Effector memory CD8-positive, alpha-beta T cell (primary cell): ENCODE measurements around the gene UBAC1.

Experiments
- ATAC-seq: fragments of 150-1000 bp; cut with Tn5 transposase; replicated peaks from 2 replicates; pipeline ENCODE4 v1.10.0; 2021; ENCODE audit warnings: mild to moderate bottlenecking, moderate library complexity
- DNase-seq, 3 experiments: peaks; one replicate each; pipeline ENCODE4 v3.0.0; 2021
- H3K27ac Mint-ChIP-seq, 2 donors: one replicate each; pipeline ENCODE4 v1.8.0; 2022; ENCODE audit warnings: mild to moderate bottlenecking in 2 of 2, mixed read lengths in 2 of 2, moderate library complexity in 2 of 2
- H3K27me3 Mint-ChIP-seq, 2 donors: one replicate each; pipeline ENCODE4 v1.8.0; 2022; ENCODE audit warnings: mixed read lengths in 2 of 2
- H3K36me3 Mint-ChIP-seq: one replicate; pipeline ENCODE4 v1.8.0; 2022; ENCODE audit warnings: mild to moderate bottlenecking, moderate library complexity, mixed read lengths; ENCODE audit not compliant: insufficient read depth
- H3K4me1 Mint-ChIP-seq, 2 donors: one replicate each; pipeline ENCODE4 v1.8.0; 2022; ENCODE audit warnings: low read depth in 2 of 2, mixed read lengths in 2 of 2
- H3K4me3 Mint-ChIP-seq, 2 donors: one replicate each; pipeline ENCODE4 v1.8.0; 2022; ENCODE audit warnings: mild to moderate bottlenecking in 2 of 2, mixed read lengths in 2 of 2, moderate library complexity in 2 of 2
- H3K9me3 Mint-ChIP-seq, 2 donors: one replicate each; pipeline ENCODE4 v1.8.0; 2022; ENCODE audit warnings: mixed read lengths in 2 of 2

Gene UBAC1

DNA sequence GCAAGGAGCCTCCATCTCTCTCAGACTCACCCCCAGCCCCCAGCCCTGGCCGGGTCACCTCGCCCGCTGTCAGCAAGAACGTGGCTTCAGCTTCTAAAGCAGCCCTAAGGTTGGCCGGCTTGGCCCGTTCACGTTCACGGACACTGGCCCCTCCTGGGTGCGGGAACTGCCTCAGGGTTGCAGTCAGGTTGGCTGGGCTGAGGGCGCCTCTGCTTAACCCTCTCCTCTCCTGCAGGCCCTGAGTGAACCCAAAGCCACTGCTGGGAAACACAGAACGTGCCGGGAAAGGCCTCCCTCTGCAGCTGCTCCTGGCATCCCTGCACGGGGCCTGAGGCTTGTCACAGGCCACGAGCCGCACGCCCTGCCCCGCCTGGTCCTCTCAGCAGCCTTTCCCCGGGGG is 40.1 kb upstream of the UBAC1 start:
- Mint-ChIP-seq H3K4me1 (no peaks in the 10 kb centered on the region), H3K36me3 (peaks cover 6% of the 10 kb centered on the region), H3K27me3 (no peaks in the 10 kb centered on the region), H3K4me3 (no peak overlapping the region), H3K9me3 (no peaks in the 10 kb centered on the region), H3K27ac (no peak overlapping the region)
- ATAC-seq (no peak), DNase-seq (no peak)

GRCh38 chr9:135998410-135999071 is 37.4 kb upstream of the UBAC1 start:
- Mint-ChIP-seq H3K27ac (no peak overlapping the region), H3K36me3 (peaks cover 6% of the 10 kb centered on the region), H3K9me3 (no peaks in the 10 kb centered on the region), H3K4me1 (peaks cover 0 to 5% of the 10 kb centered on the region in 2 donors), H3K4me3 (no peak overlapping the region), H3K27me3 (no peaks in the 10 kb centered on the region)
- DNase-seq (no peak), ATAC-seq (no peak)

DNA sequence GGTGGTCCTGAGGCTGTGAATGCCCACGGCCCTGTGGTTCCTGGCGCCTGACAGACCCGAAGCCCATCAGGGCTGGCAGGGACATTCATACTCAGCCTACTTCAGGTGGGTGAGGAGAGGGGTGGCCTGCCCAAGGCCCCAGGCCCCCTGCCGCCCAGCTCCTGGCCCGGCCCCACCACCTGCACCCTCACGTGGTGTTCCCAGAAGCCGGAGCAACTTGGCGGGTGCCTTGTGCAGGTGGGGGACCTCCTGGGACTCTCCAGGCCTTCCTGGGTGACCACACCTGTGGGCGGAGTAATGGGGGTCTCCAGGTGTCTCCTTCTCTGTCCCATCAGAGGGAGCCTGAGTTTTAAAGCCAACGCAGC is 36.8 kb upstream of the UBAC1 start:
- H3K27ac Mint-ChIP-seq = peak overlapping the region in 1 of 2 donors; percentile 53
- no peak for ATAC-seq
- H3K27me3 Mint-ChIP-seq = no peaks in the 10 kb centered on the region
- no peak for DNase-seq
- no peak overlapping the region for H3K4me3 Mint-ChIP-seq
- H3K36me3 Mint-ChIP-seq = peaks cover 6% of the 10 kb centered on the region
- H3K9me3 Mint-ChIP-seq = no peaks in the 10 kb centered on the region
- H3K4me1 Mint-ChIP-seq = peaks cover 0 to 5% of the 10 kb centered on the region in 2 donors

- Mint-ChIP-seq H3K4me3 (no peak overlapping the region), H3K27me3 (no peaks in the 10 kb centered on the region), H3K27ac (peak overlapping the region in 1 of 2 donors; percentile 53), H3K9me3 (no peaks in the 10 kb centered on the region), H3K4me1 (peaks cover 0 to 10% of the 10 kb centered on the region in 2 donors), H3K36me3 (peaks cover 6% of the 10 kb centered on the region)
- ATAC-seq (no peak), DNase-seq (no peak)
These were observed 36.2 kb upstream of the UBAC1 start for GRCh38 chr9:135997090-135998015.

DNA sequence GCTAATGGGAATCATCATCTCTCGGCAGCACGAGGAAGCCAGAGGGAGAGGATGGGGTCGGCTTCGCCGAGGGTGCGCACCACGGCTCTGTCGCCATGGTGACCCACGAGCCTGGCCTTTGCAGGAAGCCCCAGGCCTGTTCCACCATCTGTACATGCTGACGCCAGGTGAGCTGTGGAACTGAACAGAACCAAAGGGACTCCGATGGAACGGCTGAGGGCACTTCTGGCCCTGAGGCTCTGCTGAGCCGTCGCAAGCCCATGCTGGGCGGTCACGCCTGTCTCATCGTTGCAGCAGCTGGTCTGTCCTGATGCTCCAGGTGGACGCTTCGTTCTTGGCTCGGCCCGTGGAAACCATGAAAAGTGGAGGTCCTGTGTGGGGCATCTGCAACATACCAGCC is 34.6 kb upstream of the UBAC1 start:
- no peak overlapping the region for H3K27ac Mint-ChIP-seq
- H3K4me3 Mint-ChIP-seq = no peak overlapping the region
- peaks cover 0 to 18% of the 10 kb centered on the region in 2 donors for H3K4me1 Mint-ChIP-seq
- no peak for ATAC-seq
- no peaks in the 10 kb centered on the region for H3K27me3 Mint-ChIP-seq
- H3K9me3 Mint-ChIP-seq = no peaks in the 10 kb centered on the region
- DNase-seq = no peak
- H3K36me3 Mint-ChIP-seq = peaks cover 6% of the 10 kb centered on the region

- no peak for ATAC-seq
- Mint-ChIP-seq H3K27ac (no peak overlapping the region), H3K36me3 (peaks cover 6% of the 10 kb centered on the region), H3K9me3 (no peaks in the 10 kb centered on the region), H3K4me3 (peak overlapping the region in 1 of 2 donors; percentile 12), H3K4me1 (peaks cover 0 to 22% of the 10 kb centered on the region in 2 donors), H3K27me3 (no peaks in the 10 kb centered on the region)
- no peak for DNase-seq
These were observed 33.5 kb upstream of the UBAC1 start for GRCh38 chr9:135994501-135995192.

DNA sequence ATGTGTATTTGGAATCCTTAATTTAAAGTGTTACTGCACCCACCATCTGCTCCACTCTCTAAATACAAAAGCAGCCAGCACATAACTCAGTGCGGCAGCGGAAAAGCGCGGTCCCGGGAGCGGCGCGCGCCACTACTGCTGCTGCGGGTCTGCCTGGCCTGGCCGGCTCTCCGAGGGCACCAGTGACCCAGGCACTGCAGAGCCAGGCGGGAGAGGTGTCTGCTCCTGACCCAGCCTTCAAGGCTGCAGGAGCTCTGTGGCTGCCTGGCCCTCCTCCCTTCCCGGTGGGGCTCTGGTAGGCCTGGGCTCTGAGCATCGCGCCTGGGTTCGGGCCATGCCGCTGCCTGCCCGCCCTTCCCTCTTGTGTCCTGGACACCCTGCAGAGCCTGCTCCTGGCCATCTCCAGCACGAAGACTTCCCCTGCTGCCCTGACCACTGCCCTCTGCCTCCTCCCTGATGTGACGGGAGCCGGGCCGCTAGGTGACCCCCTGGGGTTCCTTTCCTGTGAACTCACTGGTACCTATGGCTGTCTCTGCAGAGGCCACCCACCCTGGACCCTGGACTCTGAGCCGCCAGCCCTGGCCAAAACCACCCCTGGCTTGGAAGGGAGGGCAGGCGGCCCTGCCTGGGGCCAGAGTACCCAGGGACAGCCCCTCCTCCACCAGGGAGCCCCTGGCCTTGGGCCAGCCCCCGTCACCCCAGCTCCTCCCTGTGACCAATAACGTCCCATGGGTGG is 32.8 kb upstream of the UBAC1 start:
- no peak overlapping the region for H3K27ac Mint-ChIP-seq
- DNase-seq (no peak), ATAC-seq (no peak)
- H3K27me3 Mint-ChIP-seq = no peaks in the 10 kb centered on the region
- H3K4me3 Mint-ChIP-seq = no peak overlapping the region
- peaks cover 6% of the 10 kb centered on the region for H3K36me3 Mint-ChIP-seq
- H3K9me3 Mint-ChIP-seq = no peaks in the 10 kb centered on the region
- peaks cover 0 to 22% of the 10 kb centered on the region in 2 donors for H3K4me1 Mint-ChIP-seq

- H3K4me1 Mint-ChIP-seq = peaks cover 0 to 22% of the 10 kb centered on the region in 2 donors
- peaks cover 6% of the 10 kb centered on the region for H3K36me3 Mint-ChIP-seq
- H3K4me3 Mint-ChIP-seq = no peak overlapping the region
- no peaks in the 10 kb centered on the region for H3K27me3 Mint-ChIP-seq
- no peaks in the 10 kb centered on the region for H3K9me3 Mint-ChIP-seq
- H3K27ac Mint-ChIP-seq = no peak overlapping the region
- no peak for DNase-seq
- no peak for ATAC-seq
These were observed 32.2 kb upstream of the UBAC1 start for GRCh38 chr9:135993409-135993742.

DNA sequence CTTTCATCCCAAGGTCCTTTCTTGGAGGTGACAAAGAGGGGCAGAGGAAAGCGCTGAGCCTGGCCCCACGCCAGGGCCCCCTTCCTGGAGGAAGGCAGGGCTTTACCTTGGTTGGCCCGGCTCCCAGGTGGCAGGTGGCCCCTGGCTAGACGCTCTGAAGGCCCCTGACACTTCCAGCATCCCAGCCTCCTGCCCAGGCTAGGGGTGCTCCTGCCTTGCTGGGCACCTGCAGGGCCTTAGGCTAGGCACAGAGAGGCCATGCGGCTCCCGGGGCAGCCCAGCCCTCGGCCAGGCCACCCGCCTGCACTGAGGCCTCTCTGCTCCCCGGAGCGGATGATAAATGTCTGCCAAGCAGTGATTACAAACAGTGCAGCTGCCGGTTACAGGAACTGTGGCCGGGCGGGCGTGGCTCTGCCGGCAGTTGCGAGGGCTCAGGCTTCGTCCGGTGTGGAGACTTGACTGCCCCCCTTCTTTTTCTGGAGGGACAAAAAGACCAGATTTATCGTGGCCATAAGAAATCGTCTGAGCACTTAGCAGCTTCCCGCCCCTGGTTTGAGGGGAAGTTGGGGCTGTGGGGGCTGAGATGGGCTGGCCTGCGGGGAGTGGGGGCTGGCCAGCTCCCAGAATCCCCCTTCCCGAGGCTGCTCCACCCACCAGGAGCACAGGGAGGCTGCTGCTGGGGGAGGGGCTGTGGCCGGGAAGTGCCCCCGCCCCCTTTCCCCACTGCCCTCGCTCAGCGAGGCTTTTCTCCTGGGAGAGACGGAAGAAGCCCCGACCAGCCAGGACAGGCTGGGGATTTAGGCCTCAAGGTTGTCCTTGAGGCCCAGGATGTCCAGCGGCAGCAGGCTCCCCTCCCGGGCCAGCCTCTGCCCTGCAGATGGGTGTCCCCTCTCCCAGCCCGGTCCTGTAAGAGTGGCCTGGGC is 31.6 kb upstream of the UBAC1 start:
- no peaks in the 10 kb centered on the region for H3K27me3 Mint-ChIP-seq
- H3K9me3 Mint-ChIP-seq = no peaks in the 10 kb centered on the region
- H3K27ac Mint-ChIP-seq = peak overlapping the region in 1 of 2 donors; percentile 76
- peaks cover 0 to 22% of the 10 kb centered on the region in 2 donors for H3K4me1 Mint-ChIP-seq
- peaks cover 6% of the 10 kb centered on the region for H3K36me3 Mint-ChIP-seq
- H3K4me3 Mint-ChIP-seq = peak overlapping the region; percentile 51 to 61
- DNase-seq (peak; percentile 22 to 28 (median 28)), ATAC-seq (peak; percentile 67)

GRCh38 chr9:135991771-135992170 is 30.6 kb upstream of the UBAC1 start:
- H3K4me3 Mint-ChIP-seq = no peak overlapping the region
- H3K36me3 Mint-ChIP-seq = no peaks in the 10 kb centered on the region
- ATAC-seq = no peak
- peaks cover 0 to 22% of the 10 kb centered on the region in 2 donors for H3K4me1 Mint-ChIP-seq
- peak overlapping the region in 1 of 2 donors; percentile 28 for H3K27ac Mint-ChIP-seq
- H3K9me3 Mint-ChIP-seq = no peaks in the 10 kb centered on the region
- no peak for DNase-seq
- H3K27me3 Mint-ChIP-seq = no peaks in the 10 kb centered on the region

DNA sequence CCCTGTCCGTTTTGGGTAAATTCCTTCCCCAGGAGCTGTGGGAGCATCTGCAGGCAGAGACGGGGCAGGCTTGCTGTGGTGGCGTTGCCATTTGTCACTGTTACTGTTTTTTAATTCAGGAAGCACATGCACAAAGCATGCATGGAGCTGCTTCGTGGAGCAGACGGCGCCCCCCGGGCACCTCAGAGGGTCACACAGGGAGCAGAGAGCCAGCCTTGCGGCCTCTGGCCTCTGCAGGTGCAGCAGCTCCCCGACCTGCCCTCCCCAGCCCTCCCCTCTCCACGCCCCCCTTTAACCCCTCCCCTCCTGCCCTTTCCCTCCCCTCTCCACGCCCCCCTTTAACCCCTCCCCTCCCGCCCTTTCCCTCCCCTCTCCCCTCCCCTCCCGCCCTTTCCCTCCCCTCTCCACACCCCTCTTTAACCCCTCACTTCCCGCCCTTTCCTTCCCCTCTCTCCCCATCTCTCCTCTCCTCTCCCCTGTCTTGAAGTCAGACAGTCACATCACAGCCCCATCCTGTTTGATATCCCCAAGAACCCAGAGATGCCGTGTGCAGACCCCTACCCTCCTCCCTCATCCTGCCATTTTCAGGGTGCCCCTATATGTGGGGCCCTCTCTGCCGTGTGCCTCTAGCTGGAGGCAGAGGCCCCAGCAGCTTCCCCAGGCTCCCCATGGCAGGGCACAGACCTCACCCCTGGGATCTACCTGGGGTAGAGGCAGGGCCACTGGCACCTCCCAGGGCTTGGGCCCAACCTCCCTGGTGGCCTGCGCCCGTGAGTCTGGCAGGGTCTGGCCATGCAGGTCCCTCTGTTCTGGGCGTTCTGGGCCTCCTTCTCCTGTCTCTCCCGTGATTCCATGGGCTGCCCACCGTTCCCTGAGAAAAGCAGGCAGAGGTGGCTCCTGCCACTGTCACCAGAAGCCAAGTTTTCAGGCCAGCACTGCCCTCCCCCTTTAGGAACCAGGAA is 29.6 kb upstream of the UBAC1 start:
- Mint-ChIP-seq H3K36me3 (no peaks in the 10 kb centered on the region), H3K4me1 (peaks cover 0 to 22% of the 10 kb centered on the region in 2 donors), H3K4me3 (peak overlapping the region; percentile 52 to 56), H3K27me3 (peaks cover 2 to 4% of the 10 kb centered on the region in 2 donors), H3K9me3 (no peaks in the 10 kb centered on the region), H3K27ac (no peak overlapping the region)
- DNase-seq (peak in 1 of 3 experiments; percentile 21), ATAC-seq (peak; percentile 64)
